ENCODE measurements around the gene PEX16.

GRCh38 chr11:45896422-45896984 lies 21.2 kb downstream of the PEX16 start:
- no peak for TF ChIP-seq CTCF (IDR thresholded peaks at IDR 0.05)
- TF ChIP-seq POLR2A (IDR thresholded peaks at IDR 0.05), result no peak
- no peak for TF ChIP-seq POLR2AphosphoS5 (IDR thresholded peaks at IDR 0.05)
- TF ChIP-seq EP300 (IDR thresholded peaks at IDR 0.05), result no peak

Measured in stomach (tissue), 4 donors.